HL-60 (cell line): ENCODE measurements around the gene ACVR2B.

Experiments used
- DNase-seq, 2 experiments: peaks; one replicate each; pipeline ENCODE4 v3.0.0-alpha.2; 2010 to 2020; ENCODE audit warnings: low read depth in 1 of 2, low spot score in 1 of 2
- H3K27ac ChIP-seq: fragments of 250-450 bp; sonication (Bioruptor Pico); replicated peaks from 2 replicates; pipeline ENCODE4 v1.5.1; 2020; ENCODE audit warnings: mild to moderate bottlenecking, moderate library complexity
- H3K27me3 ChIP-seq: fragments of 250-450 bp; sonication (Bioruptor Pico); 2 replicates; pipeline ENCODE4 v1.5.1; 2021; ENCODE audit warnings: mild to moderate bottlenecking, moderate library complexity; ENCODE audit not compliant: insufficient read depth, poor library complexity, severe bottlenecking
- H3K4me3 ChIP-seq: replicated peaks from 2 replicates; pipeline ENCODE4 v1.5.1; 2011; ENCODE audit warnings: mild to moderate bottlenecking, control low read depth, low read length; ENCODE audit not compliant: insufficient read depth
- CTCF ChIP-seq: IDR thresholded peaks from one replicate; pipeline ENCODE4 v1.5.1; 2011; ENCODE audit warnings: low read length, control low read depth, inconsistent platforms; ENCODE audit not compliant: insufficient read depth
- GABPA ChIP-seq: IDR thresholded peaks from 2 replicates; pipeline ENCODE4 v1.6.1; 2012; ENCODE audit warnings: low read depth
- POLR2AphosphoS5 ChIP-seq: IDR thresholded peaks from 2 replicates; pipeline ENCODE4 v1.6.1; 2012; ENCODE audit warnings: low read depth
- REST ChIP-seq: IDR thresholded peaks from 2 replicates; pipeline ENCODE4 v1.6.1; 2012; ENCODE audit warnings: low read depth; ENCODE audit not compliant: insufficient replicate concordance
- SPI1 ChIP-seq: IDR thresholded peaks from 2 replicates; pipeline ENCODE4 v1.6.1; 2012; ENCODE audit warnings: low read depth, mild to moderate bottlenecking, borderline replicate concordance

ACVR2B gene

GRCh38 chr3:38519651-38520050 lies 66.0 kb downstream of the ACVR2B start:
- H3K4me3 ChIP-seq = no peak overlapping the region
- no peaks in the 10 kb centered on the region for H3K27me3 ChIP-seq
- TF ChIP-seq POLR2AphosphoS5 = no peak
- TF ChIP-seq REST = no peak
- TF ChIP-seq GABPA = no peak
- no peak for TF ChIP-seq CTCF
- no peak for TF ChIP-seq SPI1
- DNase-seq = no peak
- no peak overlapping the region for H3K27ac ChIP-seq

- H3K27ac ChIP-seq = no peak overlapping the region
- no peak overlapping the region for H3K4me3 ChIP-seq
- peak in 1 of 2 experiments; percentile 51 for DNase-seq
- TF ChIP-seq CTCF = peak; percentile 86
- TF ChIP-seq REST = no peak
- no peak for TF ChIP-seq SPI1
- TF ChIP-seq POLR2AphosphoS5 = no peak
- no peaks in the 10 kb centered on the region for H3K27me3 ChIP-seq
These were observed 67.8 kb downstream of the ACVR2B start for GRCh38 chr3:38521391-38521987.

GRCh38 chr3:38522002-38522401 lies 68.3 kb downstream of the ACVR2B start:
- no peak for TF ChIP-seq SPI1
- no peak for TF ChIP-seq POLR2AphosphoS5
- no peak for TF ChIP-seq CTCF
- TF ChIP-seq GABPA = no peak
- TF ChIP-seq REST = no peak
- Histone ChIP-seq H3K4me3 (no peak overlapping the region), H3K27me3 (no peaks in the 10 kb centered on the region), H3K27ac (no peak overlapping the region)
- DNase-seq = no peak
